Chondrocyte (in vitro differentiated cells): ENCODE measurements around the gene KCND3. TPM values are rescaled to one million over a fixed set of nuclear protein-coding genes. Genes with fewer than 3 reads are reported as not detected.

Experiments used
- DNase-seq: peaks from one replicate; pipeline ENCODE4 v3.0.0; 2021; ENCODE audit warnings: mixed read lengths, low spot score
- H3K27ac Mint-ChIP-seq: one replicate; pipeline ENCODE4 v1.8.0; 2021; ENCODE audit warnings: mild to moderate bottlenecking, moderate library complexity, mixed read lengths; ENCODE audit not compliant: unreplicated experiment
- H3K27me3 Mint-ChIP-seq: 2 replicates; pipeline ENCODE4 v1.8.0; 2021; ENCODE audit warnings: low read depth, mixed read lengths
- H3K36me3 Mint-ChIP-seq: 2 replicates; pipeline ENCODE4 v1.8.0; 2021; ENCODE audit warnings: low read depth, mixed read lengths
- H3K4me1 Mint-ChIP-seq: 2 replicates; pipeline ENCODE4 v1.8.0; 2021; ENCODE audit warnings: low read depth, mild to moderate bottlenecking, mixed read lengths
- H3K4me3 Mint-ChIP-seq: one replicate; pipeline ENCODE4 v1.8.0; 2021; ENCODE audit warnings: mild to moderate bottlenecking, moderate library complexity, mixed read lengths; ENCODE audit not compliant: unreplicated experiment
- H3K9me3 Mint-ChIP-seq: 2 replicates; pipeline ENCODE4 v1.8.0; 2021; ENCODE audit warnings: low read depth, mixed read lengths
- total RNA-seq: library from RNA; stranded (reverse); gene quantifications from 3 replicates; pipeline ENCODE4 v1.2.1, GENCODE V29; 2021
- TF ChIP-seq, protein P1 (sequence below): fragments of 200-600 bp; sonication (generic); IDR thresholded peaks from 2 replicates; pipeline ENCODE4 v1.5.0; 2021; ENCODE audit warnings: antibody characterized with exemption, mild to moderate bottlenecking, moderate library complexity

Gene KCND3
- total RNA-seq, 1 donor from 2014 or later = 0.99 TPM

DNA sequence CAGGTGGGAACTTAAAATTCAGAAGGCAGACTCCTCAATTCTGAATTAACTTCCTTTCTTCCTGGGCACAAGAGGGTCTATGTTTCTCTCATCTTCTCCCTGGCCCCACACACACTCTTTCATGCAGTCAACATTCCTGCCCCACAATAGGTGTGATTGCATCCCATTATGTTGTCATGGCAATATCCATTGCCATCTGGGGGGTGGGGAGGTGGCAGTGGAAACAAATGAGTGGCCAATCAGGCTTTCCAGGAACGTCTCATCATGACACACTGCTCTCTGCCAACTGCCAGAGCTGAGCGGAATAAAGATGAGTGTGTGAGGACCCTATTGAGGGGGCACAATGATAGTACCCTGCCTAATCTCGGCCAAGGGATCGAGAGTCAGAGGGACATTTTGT is 80.4 kb downstream of the KCND3 start:
- H3K36me3 Mint-ChIP-seq = no peaks in the 10 kb centered on the region
- TF ChIP-seq, protein P1, sequence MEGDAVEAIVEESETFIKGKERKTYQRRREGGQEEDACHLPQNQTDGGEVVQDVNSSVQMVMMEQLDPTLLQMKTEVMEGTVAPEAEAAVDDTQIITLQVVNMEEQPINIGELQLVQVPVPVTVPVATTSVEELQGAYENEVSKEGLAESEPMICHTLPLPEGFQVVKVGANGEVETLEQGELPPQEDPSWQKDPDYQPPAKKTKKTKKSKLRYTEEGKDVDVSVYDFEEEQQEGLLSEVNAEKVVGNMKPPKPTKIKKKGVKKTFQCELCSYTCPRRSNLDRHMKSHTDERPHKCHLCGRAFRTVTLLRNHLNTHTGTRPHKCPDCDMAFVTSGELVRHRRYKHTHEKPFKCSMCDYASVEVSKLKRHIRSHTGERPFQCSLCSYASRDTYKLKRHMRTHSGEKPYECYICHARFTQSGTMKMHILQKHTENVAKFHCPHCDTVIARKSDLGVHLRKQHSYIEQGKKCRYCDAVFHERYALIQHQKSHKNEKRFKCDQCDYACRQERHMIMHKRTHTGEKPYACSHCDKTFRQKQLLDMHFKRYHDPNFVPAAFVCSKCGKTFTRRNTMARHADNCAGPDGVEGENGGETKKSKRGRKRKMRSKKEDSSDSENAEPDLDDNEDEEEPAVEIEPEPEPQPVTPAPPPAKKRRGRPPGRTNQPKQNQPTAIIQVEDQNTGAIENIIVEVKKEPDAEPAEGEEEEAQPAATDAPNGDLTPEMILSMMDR = no peak
- H3K27ac Mint-ChIP-seq = no peak overlapping the region
- peaks cover 11% of the 10 kb centered on the region for H3K4me1 Mint-ChIP-seq
- DNase-seq = no peak
- no peaks in the 10 kb centered on the region for H3K9me3 Mint-ChIP-seq
- H3K4me3 Mint-ChIP-seq = no peak overlapping the region
- H3K27me3 Mint-ChIP-seq = peaks cover 22% of the 10 kb centered on the region

DNA sequence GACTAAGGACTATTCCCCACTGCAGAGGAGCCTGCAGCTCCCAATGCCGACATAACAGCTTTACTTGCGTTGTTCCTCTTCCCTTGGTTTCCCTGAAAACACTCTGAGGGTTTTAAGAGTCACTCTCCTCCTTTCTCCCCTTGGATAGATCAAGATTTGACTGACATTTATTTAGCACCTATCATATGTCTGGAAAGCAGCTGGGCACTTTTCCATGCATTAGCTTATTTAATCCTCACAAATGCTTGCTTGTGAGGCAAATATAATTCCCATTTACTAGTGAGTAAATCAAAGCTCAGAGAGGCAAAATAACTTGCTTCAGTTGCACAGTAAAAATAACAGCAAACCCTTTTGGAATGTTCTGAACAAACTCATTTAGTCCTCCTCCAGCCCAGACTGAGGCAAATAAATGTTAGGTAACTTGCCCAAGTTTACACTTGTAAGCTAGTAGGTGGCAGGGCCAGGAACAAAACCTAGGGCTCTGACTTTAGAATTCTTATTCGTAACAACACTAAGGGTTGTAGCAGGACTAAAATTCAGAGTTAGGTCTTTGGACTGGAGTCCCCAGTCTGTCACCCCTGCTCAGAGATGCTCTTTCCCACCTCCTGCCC is 81.4 kb downstream of the KCND3 start:
- DNase-seq = no peak
- no peaks in the 10 kb centered on the region for H3K36me3 Mint-ChIP-seq
- no peak overlapping the region for H3K27ac Mint-ChIP-seq
- no peak overlapping the region for H3K4me3 Mint-ChIP-seq
- peaks cover 28% of the 10 kb centered on the region for H3K27me3 Mint-ChIP-seq
- TF ChIP-seq, protein P1 = no peak
- H3K9me3 Mint-ChIP-seq = no peaks in the 10 kb centered on the region
- H3K4me1 Mint-ChIP-seq = peaks cover 11% of the 10 kb centered on the region

DNA sequence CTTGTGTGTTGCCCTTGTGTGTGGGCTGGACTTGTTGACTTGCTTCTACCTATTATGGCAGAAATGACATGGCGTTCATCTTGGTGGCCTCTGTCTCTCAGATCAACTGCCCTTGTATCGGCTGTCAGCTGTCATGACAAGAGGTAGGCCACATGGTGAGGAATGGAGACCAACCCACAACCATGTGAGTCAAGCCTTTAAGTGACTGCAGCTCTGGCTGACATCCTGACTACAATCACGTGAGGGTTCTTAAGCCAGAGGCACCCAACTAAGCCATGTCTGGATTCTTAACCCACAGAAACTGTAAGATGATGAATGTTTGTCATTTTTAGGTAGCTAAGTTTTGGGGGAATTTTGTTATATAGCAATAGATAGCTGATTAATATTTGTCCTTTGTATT is 82.1 kb downstream of the KCND3 start:
- TF ChIP-seq, protein P1 = no peak
- no peak for DNase-seq
- H3K9me3 Mint-ChIP-seq = no peaks in the 10 kb centered on the region
- peaks cover 28% of the 10 kb centered on the region for H3K27me3 Mint-ChIP-seq
- H3K27ac Mint-ChIP-seq = no peak overlapping the region
- no peak overlapping the region for H3K4me3 Mint-ChIP-seq
- H3K36me3 Mint-ChIP-seq = no peaks in the 10 kb centered on the region
- H3K4me1 Mint-ChIP-seq = peaks cover 11% of the 10 kb centered on the region

DNA sequence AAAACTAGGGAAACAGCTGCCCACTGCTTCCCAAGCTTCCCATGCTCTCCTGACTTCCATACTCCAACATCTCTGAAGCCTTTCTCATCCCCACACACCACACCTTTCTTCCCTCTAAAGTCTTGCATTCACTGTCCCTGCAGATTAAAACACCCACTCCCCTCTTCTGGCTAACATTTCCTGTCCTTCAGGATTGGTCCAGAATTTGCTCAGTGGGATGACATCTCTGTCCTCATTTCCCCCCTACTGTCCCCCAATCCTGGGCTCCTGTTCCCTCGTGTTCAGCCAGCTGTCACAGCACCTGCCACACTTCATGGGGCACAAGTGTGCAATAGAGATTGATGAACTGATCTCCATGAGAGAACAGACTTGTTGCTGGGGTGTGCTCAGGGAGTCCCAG is 82.7 kb downstream of the KCND3 start:
- no peak for DNase-seq
- TF ChIP-seq, protein P1 = no peak
- Mint-ChIP-seq H3K36me3 (no peaks in the 10 kb centered on the region), H3K4me1 (peaks cover 11% of the 10 kb centered on the region), H3K9me3 (no peaks in the 10 kb centered on the region), H3K4me3 (no peak overlapping the region), H3K27me3 (peaks cover 28% of the 10 kb centered on the region), H3K27ac (no peak overlapping the region)

DNA sequence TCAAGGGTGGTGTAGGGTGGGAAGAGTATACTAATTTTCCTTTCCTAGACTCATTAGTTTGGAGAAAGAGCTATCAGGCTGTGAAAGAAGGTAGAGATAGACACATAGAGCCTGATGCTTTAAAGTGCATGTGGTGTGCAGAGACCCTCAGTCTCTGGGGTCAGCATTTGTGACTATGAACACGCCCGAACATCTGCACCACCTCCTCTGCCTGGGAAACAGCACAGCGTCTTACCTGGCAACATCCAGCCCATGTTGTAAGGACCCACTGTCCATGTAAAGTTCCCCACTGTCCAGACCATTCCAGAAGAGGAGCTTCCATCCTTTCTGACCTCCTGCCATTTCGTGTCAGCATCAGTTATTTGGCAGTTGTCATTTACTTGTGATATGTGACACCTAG is 83.4 kb downstream of the KCND3 start:
- Mint-ChIP-seq H3K27ac (no peak overlapping the region), H3K27me3 (peaks cover 28% of the 10 kb centered on the region), H3K4me3 (no peak overlapping the region), H3K36me3 (no peaks in the 10 kb centered on the region), H3K4me1 (peaks cover 11% of the 10 kb centered on the region), H3K9me3 (no peaks in the 10 kb centered on the region)
- no peak for DNase-seq
- TF ChIP-seq, protein P1 = no peak
